ENCODE results near the gene DHRS9.

DNA sequence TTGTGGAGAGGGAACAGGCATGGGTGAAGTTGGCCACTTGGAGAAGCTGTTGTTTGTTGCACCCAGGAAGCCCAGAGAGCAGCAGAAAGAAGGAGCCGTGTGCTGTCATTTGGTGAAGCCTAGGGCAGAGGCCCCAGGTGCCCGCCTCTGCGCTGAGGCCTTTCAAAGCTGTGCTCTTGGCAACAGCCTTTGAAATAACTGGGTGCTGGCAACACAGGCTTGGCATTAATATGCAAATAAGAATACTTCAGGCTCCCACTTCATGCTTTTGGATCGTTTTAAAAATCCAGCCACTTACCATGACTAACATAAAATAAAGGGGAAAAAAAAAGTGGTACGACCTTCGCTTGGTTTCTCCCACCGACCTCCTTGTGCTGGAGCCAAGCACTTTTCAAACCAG, 41.1 kb downstream of the DHRS9 start:
- TF ChIP-seq, protein P1, sequence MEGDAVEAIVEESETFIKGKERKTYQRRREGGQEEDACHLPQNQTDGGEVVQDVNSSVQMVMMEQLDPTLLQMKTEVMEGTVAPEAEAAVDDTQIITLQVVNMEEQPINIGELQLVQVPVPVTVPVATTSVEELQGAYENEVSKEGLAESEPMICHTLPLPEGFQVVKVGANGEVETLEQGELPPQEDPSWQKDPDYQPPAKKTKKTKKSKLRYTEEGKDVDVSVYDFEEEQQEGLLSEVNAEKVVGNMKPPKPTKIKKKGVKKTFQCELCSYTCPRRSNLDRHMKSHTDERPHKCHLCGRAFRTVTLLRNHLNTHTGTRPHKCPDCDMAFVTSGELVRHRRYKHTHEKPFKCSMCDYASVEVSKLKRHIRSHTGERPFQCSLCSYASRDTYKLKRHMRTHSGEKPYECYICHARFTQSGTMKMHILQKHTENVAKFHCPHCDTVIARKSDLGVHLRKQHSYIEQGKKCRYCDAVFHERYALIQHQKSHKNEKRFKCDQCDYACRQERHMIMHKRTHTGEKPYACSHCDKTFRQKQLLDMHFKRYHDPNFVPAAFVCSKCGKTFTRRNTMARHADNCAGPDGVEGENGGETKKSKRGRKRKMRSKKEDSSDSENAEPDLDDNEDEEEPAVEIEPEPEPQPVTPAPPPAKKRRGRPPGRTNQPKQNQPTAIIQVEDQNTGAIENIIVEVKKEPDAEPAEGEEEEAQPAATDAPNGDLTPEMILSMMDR (conservative IDR thresholded peaks at IDR 0.05; ENCODE audit: low read depth in 2 of 2), result no peak
- no peak for TF ChIP-seq EZH2 (IDR thresholded peaks at IDR 0.05; ENCODE audit: low read depth, unreplicated experiment)
- TF ChIP-seq, protein P2, sequence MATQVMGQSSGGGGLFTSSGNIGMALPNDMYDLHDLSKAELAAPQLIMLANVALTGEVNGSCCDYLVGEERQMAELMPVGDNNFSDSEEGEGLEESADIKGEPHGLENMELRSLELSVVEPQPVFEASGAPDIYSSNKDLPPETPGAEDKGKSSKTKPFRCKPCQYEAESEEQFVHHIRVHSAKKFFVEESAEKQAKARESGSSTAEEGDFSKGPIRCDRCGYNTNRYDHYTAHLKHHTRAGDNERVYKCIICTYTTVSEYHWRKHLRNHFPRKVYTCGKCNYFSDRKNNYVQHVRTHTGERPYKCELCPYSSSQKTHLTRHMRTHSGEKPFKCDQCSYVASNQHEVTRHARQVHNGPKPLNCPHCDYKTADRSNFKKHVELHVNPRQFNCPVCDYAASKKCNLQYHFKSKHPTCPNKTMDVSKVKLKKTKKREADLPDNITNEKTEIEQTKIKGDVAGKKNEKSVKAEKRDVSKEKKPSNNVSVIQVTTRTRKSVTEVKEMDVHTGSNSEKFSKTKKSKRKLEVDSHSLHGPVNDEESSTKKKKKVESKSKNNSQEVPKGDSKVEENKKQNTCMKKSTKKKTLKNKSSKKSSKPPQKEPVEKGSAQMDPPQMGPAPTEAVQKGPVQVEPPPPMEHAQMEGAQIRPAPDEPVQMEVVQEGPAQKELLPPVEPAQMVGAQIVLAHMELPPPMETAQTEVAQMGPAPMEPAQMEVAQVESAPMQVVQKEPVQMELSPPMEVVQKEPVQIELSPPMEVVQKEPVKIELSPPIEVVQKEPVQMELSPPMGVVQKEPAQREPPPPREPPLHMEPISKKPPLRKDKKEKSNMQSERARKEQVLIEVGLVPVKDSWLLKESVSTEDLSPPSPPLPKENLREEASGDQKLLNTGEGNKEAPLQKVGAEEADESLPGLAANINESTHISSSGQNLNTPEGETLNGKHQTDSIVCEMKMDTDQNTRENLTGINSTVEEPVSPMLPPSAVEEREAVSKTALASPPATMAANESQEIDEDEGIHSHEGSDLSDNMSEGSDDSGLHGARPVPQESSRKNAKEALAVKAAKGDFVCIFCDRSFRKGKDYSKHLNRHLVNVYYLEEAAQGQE (IDR thresholded peaks at IDR 0.05; ENCODE audit: unreplicated experiment), result no peak
- no peak for TF ChIP-seq POLR2AphosphoS5 (IDR thresholded peaks at IDR 0.05; ENCODE audit: low read depth)
- TF ChIP-seq CREB1 (CRISPR knock-in tag; IDR thresholded peaks at IDR 0.05; ENCODE audit: low read depth), result no peak
